ENCODE results near the gene SLC8A3. TPM values are rescaled to one million over a fixed set of nuclear protein-coding genes. Genes with fewer than 3 reads are reported as not detected.

SLC8A3 gene
- polyA plus RNA-seq, 2 of the 4 experiments (the other 2 are of a cell fraction) = not detected

DNA sequence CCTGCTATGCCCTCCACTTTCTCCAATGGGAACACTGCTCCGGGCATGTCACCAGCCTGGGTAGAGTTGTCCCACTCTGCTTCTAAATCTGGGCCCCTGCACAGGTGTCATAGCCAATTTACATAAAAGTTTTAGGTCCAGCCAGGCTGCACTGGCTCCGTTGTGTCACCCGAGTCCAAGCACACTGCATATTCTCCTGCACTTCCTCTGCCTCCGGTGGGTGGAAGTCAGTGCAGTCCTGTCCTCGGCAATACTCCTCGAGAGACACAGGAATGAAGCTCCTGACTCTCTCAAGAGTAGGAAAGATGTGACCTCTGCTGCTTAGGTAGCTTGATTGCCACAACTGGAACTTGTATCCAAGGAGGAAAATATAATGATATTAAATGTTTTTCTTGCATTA, 15.2 kb downstream of the SLC8A3 start:
- Histone ChIP-seq H3K4me1 (no peaks in the 10 kb centered on the region), H3K4me2 (no peak overlapping the region), H3K4me3 (no peak overlapping the region), H3K9me3 (no peaks in the 10 kb centered on the region; the same call in 2 of the 3 replicates), H3K27ac (no peak overlapping the region)
- CTCF ChIA-PET = interaction anchor here (1.5 kb wide), 1 partner anchor 10 kb away, joined by 3 read pairs; no protein-coding TSS in a partner anchor
- 24% methylated on average over 6 of the region's 6 CpGs for WGBS (ENCODE audit: missing lambda C conversion rate)
- TF ChIP-seq RCOR1 (IDR thresholded peaks at IDR 0.05; ENCODE audit: low read depth, low read length) (no peak), MAX (IDR thresholded peaks at IDR 0.05) (no peak), FOSB (CRISPR knock-in tag; IDR thresholded peaks at IDR 0.05) (no peak), KDM1A (IDR thresholded peaks at IDR 0.05; ENCODE audit: low read depth) (no peak), BHLHE40 (IDR thresholded peaks at IDR 0.05; ENCODE audit: low read depth, low read length) (no peak), CTCF (IDR thresholded peaks at IDR 0.05) (no peak), RARB (CRISPR knock-in tag; IDR thresholded peaks at IDR 0.05) (no peak), RAD21 (conservative IDR thresholded peaks at IDR 0.05 in 1 of 2, IDR thresholded peaks at IDR 0.05 in 1 of 2) (no peak), RFX5 (IDR thresholded peaks at IDR 0.05) (no peak), ZNF302 (CRISPR knock-in tag; IDR thresholded peaks at IDR 0.05) (no peak)
- FAIRE-seq (no peak), ATAC-seq (no peak), DNase-seq (ENCODE audit: low read depth in 1 of 2, low spot score in 1 of 2) (no peak)
- POLR2A ChIA-PET = no interaction called here

GRCh38 chr14:70171726-70172125, 17.0 kb downstream of the SLC8A3 start:
- 21% methylated on average over 8 of the region's 8 CpGs for WGBS (ENCODE audit: missing lambda C conversion rate)
- Histone ChIP-seq H3K9me3 (no peaks in the 10 kb centered on the region; the same call in 2 of the 3 replicates), H3K4me2 (no peak overlapping the region), H3K4me1 (no peaks in the 10 kb centered on the region), H3K4me3 (no peak overlapping the region), H3K27ac (no peak overlapping the region)
- ATAC-seq = no peak
- POLR2A ChIA-PET = no interaction called here
- CTCF ChIA-PET = no interaction called here
- no peak for DNase-seq (ENCODE audit: low read depth in 1 of 2, low spot score in 1 of 2)
- no peak for TF ChIP-seq RCOR1 (IDR thresholded peaks at IDR 0.05; ENCODE audit: low read depth, low read length)
- no peak for TF ChIP-seq CBX8 (IDR thresholded peaks at IDR 0.05)
- TF ChIP-seq CBX2 (IDR thresholded peaks at IDR 0.05; ENCODE audit: borderline replicate concordance, low read depth) = no peak
- TF ChIP-seq TFCP2L1 (CRISPR knock-in tag; IDR thresholded peaks at IDR 0.05) = no peak
- FAIRE-seq = no peak

GRCh38 chr14:70170976-70171375, 17.8 kb downstream of the SLC8A3 start:
- FAIRE-seq = no peak

More at GRCh38 chr14:70170976-70171375, 17.8 kb downstream of the SLC8A3 start:
- ATAC-seq (no peak), DNase-seq (ENCODE audit: low read depth in 1 of 2, low spot score in 1 of 2) (no peak)
- Histone ChIP-seq H3K4me2 (no peak overlapping the region), H3K4me3 (no peak overlapping the region), H3K9me3 (no peaks in the 10 kb centered on the region; the same call in 2 of the 3 replicates), H3K4me1 (no peaks in the 10 kb centered on the region), H3K27ac (no peak overlapping the region)
- WGBS (ENCODE audit: missing lambda C conversion rate) = 15% methylated on average over 4 of the region's 4 CpGs
- ChIA-PET POLR2A (no interaction called here), CTCF (no interaction called here)
- TF ChIP-seq HES2 (IDR thresholded peaks at IDR 0.05) = no peak
- TF ChIP-seq RAD21 (conservative IDR thresholded peaks at IDR 0.05 in 1 of 2, IDR thresholded peaks at IDR 0.05 in 1 of 2) = no peak
- TF ChIP-seq PHF8 (IDR thresholded peaks at IDR 0.05; ENCODE audit: borderline replicate concordance, low read depth) = no peak
- no peak for TF ChIP-seq EHMT2 (IDR thresholded peaks at IDR 0.05; ENCODE audit: low read depth)
- no peak for TF ChIP-seq SMC3 (IDR thresholded peaks at IDR 0.05)
- no peak for TF ChIP-seq E2F6 (IDR thresholded peaks at IDR 0.05; ENCODE audit: borderline replicate concordance, low read depth)
- TF ChIP-seq POLR2A (IDR thresholded peaks at IDR 0.05; ENCODE audit: low read length) = no peak
- no peak for TF ChIP-seq TFCP2L1 (CRISPR knock-in tag; IDR thresholded peaks at IDR 0.05)
- no peak for TF ChIP-seq ZC3H11A (IDR thresholded peaks at IDR 0.05)
- no peak for TF ChIP-seq SREBF2 (IDR thresholded peaks at IDR 0.05)
- TF ChIP-seq CHD2 (IDR thresholded peaks at IDR 0.05; ENCODE audit: low read length, partially characterized antibody) = no peak
- no peak for TF ChIP-seq CBX8 (IDR thresholded peaks at IDR 0.05)
- no peak for TF ChIP-seq MAZ (IDR thresholded peaks at IDR 0.05; ENCODE audit: borderline replicate concordance, low read depth, low read length)
- no peak for TF ChIP-seq JUN (IDR thresholded peaks at IDR 0.05)
- TF ChIP-seq TP53 (CRISPR knock-in tag; IDR thresholded peaks at IDR 0.05) = no peak
- TF ChIP-seq MAFK (IDR thresholded peaks at IDR 0.05; ENCODE audit: partially characterized antibody) = no peak
- TF ChIP-seq EP300 (IDR thresholded peaks at IDR 0.05) = no peak
- no peak for TF ChIP-seq USF2 (IDR thresholded peaks at IDR 0.05)
- TF ChIP-seq REST (IDR thresholded peaks at IDR 0.05) = no peak
- no peak for TF ChIP-seq CHD4 (IDR thresholded peaks at IDR 0.05; ENCODE audit: borderline replicate concordance)
